GM21723 (cell line): ENCODE measurements around the gene SLC40A1.

ENCODE experiments used
- ATAC-seq: cut with Tn5 transposase; IDR thresholded peaks from one replicate; pipeline ENCODE4 v1.9.1; 2021; ENCODE audit warnings: mild to moderate bottlenecking, moderate library complexity; ENCODE audit not compliant: unreplicated experiment

Gene SLC40A1

DNA sequence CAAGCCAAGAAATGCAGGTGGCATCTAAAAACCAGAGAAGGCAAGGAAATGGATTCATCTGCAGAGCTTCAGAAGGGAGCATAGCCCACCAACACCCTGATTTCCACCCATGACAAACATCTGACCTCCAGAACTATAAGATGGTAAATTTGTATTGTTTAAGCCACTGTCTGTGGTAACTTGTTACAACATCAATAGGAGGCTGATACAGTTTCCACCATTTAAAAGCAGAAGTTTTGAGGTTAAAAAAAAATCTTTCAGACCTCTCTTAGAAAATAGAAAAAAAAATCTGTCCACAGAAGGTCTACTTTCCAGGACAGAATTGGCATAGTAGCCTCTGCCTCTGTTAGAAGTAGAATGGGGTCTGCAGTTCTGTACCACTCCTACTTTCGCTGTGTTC, 37.2 kb downstream of the SLC40A1 start:
- ATAC-seq = no peak

- ATAC-seq = no peak
These were observed 38.3 kb downstream of the SLC40A1 start for GRCh38 chr2:189542145-189542882.

- no peak for ATAC-seq
These were observed 39.0 kb downstream of the SLC40A1 start for GRCh38 chr2:189541591-189541990.

DNA sequence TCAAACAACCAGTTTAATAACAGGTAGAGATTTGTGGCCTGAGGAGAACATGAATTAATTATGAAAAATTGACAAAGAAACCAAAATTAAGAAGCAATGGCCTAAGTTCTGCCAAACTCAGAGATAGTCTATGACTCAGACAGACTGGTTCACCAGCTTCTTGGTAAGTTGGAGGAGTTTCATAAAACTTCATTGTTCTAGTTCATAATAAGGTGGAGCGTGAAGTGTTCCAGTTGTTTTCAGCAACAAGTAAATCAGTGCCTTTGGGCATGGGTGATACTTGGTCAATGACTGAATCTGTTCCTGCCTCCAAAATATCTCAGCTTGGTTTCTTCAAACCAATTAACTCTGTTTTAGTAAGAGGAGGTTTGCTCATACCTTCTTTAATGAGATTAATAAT, 40.0 kb downstream of the SLC40A1 start:
- ATAC-seq = no peak

DNA sequence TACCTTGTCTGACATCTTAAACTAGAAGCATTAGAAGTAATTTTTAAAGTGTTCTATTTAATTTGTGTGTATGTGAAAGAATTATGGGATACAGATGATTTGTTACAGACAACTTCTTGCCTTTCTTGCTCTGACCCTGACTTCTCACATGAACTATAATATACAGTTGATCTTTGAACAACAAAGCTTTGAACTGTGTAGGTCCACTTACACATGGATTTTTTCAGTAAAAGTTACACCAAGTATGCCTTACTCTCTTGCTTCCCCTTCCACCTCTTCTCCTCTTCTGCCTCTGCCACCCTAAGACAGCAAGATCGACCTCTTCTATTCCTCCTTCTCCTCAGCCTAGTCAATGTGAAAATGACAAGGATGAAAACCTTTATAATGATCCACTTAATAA, 42.2 kb downstream of the SLC40A1 start:
- no peak for ATAC-seq

DNA sequence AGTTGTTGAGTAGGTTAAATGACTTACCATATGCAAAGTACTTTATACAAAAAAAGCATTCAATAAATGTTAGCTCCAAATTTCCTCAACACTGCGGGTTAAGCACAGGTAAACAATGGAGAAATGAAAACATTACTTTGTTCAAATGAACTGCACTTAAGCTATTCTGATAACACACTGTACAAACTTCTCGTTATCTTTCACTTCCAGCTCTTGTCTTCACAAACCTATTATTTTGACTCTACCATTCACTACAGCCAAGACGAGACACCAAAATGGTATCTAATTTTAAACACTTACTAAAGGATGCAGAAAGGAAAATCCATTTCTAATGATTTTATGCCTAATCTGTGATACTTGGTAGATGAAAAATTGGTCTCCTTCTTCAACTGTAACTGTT, 43.8 kb downstream of the SLC40A1 start:
- ATAC-seq = no peak

DNA sequence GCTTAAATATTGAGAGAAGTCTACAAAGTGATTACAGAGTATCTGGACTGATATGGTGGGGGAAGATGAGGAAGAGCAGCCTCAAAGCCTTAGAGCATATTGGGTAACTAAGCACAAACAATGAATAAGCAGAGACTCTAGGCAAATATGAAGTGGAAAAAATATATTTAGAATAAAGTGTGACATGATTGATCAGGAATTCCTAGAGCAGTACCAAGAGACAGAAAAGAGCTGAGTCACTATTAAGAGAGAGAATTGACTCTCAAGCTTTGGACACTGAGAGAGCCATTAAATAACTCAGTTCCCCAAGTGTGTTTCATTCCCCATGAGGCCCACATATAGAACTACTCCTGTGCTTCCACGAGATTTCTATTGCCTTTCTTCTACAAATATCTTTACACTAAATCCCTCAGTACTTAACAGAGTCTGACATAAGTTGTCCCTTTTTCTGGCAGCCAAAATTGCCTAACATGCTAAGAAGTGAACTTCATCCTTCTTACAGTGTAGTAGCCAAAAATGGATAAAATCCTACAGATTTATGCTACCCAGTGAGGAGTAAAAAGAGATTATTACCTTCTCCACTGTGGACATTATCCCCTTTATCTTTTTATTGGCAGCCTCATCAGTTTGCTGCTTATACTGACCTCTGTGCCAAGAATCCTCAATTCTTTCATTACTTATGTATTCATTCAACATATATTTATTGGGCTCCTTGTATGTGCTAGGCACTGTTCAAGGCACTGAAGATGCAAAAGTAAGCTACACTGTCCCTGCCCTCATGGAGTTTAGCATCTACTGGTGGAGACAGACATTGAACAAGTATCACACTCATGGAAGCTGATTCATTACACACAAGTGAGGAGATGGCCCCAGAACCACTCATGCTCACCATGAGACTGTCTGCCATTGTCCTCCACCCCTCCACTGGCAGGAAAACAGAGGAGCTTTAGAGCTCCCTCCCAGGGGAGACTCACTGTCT, 45.4 kb downstream of the SLC40A1 start:
- ATAC-seq = no peak

DNA sequence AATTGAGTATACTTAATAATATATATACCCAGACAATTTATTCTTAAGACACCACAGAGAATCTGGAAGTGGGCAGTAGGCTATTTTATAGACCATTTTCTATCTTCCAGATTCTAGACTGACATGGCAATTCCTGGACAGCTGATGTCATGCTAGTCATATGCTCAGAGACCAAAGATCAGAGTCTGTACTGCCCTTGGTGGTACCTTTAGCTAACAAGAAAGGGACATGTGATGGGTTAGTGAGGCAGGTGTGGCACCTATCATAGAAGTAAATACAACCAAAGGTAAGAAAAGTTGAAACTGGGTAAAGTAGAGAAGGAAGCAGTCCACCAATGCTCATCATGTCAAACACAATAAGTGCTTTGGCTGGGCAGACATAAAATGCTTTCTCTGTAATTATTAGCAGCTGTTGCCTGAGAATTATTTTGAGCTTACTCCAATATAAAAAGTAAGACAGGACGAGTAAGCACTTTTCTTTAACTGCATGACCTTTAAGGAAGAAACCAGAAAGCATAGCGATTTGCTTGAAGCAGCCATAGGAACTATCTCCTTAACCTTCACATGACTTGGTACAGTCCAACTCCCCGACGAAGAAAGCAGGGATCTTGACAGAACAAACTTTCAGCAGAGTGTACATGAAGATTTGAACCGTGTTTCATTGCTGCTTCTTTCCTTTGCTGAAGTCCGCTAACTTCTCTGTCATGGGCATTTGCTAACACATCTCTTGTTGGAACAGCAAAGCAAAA, 47.1 kb downstream of the SLC40A1 start:
- ATAC-seq = no peak

DNA sequence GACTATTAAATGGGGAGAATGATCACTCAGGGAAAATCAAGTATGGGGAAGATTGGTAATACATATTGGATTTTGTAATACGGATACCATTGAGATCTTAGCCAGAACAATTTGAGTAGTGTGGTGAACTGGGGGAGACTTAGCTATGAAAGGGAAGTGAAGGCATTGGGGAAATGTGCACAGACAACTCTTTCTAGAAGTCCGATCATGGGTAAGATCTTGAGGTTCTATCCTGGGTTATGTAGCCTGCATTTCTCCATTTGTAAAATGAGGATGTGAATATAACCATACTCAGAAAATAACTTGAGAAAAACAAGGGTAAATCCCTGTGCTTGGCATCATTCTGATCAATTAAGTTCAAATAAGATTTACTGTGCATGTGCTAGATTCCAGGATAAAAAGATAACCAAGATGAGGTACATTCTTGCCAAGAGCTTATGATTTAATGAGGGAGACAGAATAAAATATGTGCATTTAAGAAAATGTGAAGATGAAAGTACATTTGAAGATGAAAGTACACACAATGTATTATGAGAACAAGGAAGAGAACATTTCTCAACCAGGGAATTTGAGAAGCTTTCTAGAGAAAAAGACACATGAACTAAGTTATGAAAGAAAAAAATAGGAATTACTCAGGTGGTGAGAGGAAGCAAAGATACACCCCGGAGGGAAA, 49.5 kb downstream of the SLC40A1 start:
- no peak for ATAC-seq

DNA sequence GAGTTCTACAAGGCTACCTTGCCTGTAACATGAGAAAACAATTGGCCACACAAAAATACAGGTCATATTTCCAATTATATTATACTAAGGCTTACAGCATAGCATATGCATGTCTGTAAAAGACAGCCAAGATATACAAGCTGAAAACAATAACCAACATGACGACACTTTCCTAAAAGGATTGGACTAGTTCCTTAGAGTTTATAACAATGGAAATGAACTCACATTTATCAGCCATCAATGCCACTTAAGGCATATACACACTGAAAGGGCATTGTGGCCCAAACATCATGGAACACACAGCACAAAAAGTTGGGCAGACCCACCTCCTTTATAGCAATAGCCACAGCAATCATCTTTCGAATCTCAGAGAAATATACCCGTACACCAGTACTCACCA, 52.0 kb downstream of the SLC40A1 start:
- ATAC-seq = no peak

DNA sequence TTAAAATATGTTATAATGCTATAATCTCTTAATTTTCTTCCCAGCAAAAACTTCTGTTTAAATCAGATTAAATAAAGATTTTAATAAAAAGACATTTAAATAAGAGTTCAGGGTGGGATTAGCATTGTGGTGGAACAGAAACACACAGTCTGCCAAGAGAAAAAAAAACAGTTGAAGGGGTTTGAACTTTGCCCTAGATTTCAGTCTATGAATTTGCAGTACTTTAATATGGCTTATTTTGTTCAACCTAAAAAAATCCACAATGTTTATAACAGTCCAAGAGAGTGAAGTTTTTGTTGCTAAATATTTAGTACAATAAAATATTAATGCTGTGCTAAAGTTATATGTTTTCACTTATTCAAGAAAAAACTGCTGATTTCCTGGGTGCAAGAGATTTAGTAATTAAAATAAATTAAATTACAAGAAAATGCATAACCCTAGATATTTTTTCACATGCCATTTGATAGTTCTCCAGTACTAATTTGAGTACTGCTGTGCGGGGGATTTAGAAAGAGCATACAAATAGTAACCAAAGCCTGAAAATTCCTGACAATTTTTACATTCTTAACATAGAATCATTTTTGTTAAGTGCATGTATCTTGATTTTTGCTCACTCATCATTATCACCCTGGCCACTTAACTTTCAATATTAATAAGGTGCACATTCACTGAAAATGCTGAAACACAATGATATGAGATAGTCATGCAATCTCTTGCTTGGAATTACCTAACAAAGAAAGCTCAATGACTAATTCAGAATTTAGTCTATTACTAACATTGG, 52.6 kb downstream of the SLC40A1 start:
- no peak for ATAC-seq

- ATAC-seq = no peak
These were observed 53.4 kb downstream of the SLC40A1 start for GRCh38 chr2:189527041-189527750.

GRCh38 chr2:189526241-189526640, 54.3 kb downstream of the SLC40A1 start:
- no peak for ATAC-seq

DNA sequence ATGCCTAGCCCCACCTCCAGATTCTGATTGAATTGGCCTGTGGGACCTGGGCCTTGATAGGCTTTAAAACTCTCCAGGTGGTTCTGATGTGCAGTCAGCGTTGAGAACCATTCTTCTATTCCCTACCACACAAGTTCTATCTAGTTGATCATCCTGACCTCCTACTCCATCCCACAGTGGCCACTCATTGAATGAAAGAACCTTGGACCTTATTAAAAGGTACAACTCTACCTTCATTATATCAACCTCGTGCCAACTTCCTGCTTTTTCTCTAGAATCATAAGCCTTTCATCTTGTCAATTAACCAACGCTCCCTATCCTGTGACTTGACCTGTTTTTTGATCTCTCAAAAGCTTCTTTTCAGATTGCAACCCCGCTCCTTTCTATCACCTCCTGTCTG, 55.8 kb downstream of the SLC40A1 start:
- ATAC-seq = no peak

DNA sequence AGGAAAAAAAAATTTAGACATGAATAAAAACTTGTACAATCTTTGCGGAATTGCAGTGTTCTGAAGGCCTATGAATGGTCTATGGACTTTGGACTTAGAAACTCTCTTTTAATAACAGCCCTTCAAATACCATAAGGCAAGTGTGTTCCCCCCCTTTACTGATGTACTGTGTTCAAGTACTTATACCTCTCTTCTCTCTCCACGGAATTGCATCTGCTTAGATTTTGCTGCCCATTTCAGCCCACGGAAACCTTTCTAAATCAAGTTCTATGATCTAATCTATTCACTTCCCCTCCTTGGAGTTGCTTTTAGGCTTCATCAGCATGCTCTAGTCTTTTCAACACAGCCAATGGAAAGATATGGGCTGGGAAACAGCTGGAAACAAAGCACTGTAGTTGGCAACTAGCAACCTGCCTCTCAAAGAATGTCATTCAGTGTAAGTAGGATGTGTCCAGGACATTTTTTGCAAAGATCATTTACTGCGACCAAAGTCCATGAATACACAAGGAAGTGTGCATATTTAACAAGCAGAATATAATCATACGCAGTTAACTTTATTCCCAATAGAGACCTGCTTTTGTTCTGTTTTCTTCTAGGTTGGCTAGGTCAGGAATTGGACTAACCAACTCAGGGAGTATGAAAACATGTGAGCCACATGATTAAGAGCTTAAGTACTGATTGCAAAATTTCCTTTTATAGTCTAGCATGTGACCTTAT, 58.0 kb downstream of the SLC40A1 start:
- no peak for ATAC-seq

- ATAC-seq = no peak
These were observed 58.7 kb downstream of the SLC40A1 start for GRCh38 chr2:189521699-189522434.

GRCh38 chr2:189519631-189520387, 60.8 kb downstream of the SLC40A1 start:
- ATAC-seq = no peak
